Measurements from ENCODE around the gene OOSP3. TPM values are rescaled to one million over a fixed set of nuclear protein-coding genes. Genes with fewer than 3 reads are reported as not detected.
"Not testable (repeated sequence)": the region's sequence is repeated elsewhere in the genome, so short reads cannot be mapped to it uniquely, and the experiment has no call there.

Gene OOSP3
- total RNA-seq, 1 donor from 2014 or later, result not detected

- Histone ChIP-seq H3K4me3 (ENCODE audit: low read depth, low read length) (no peak overlapping the region), H3K27me3 (ENCODE audit: control insufficient read depth, insufficient read depth, low read length) (no peaks in the 10 kb centered on the region), H3K36me3 (ENCODE audit: control insufficient read depth, insufficient read depth, low read length) (no peaks in the 10 kb centered on the region)
- TF ChIP-seq CTCF (IDR thresholded peaks at IDR 0.05; ENCODE audit: insufficient read depth, low read length, severe bottlenecking), result no peak
- FAIRE-seq (no peak), DNase-seq (ENCODE audit: low read depth) (no peak)
Measured at GRCh38 chr11:59898046-59898445, 19.5 kb downstream of the OOSP3 start.

GRCh38 chr11:59898650-59899049 is 20.1 kb downstream of the OOSP3 start:
- no peaks in the 10 kb centered on the region for H3K27me3 ChIP-seq (ENCODE audit: control insufficient read depth, insufficient read depth, low read length)
- no peak for TF ChIP-seq CTCF (IDR thresholded peaks at IDR 0.05; ENCODE audit: insufficient read depth, low read length, severe bottlenecking)
- FAIRE-seq (peak; percentile 81), DNase-seq (ENCODE audit: low read depth) (no peak)
- no peak overlapping the region for H3K4me3 ChIP-seq (ENCODE audit: low read depth, low read length)
- H3K36me3 ChIP-seq (ENCODE audit: control insufficient read depth, insufficient read depth, low read length), result no peaks in the 10 kb centered on the region

- no peak overlapping the region for H3K4me3 ChIP-seq (ENCODE audit: low read depth, low read length)
- FAIRE-seq, result no peak
- H3K36me3 ChIP-seq (ENCODE audit: control insufficient read depth, insufficient read depth, low read length), result no peaks in the 10 kb centered on the region
- H3K27me3 ChIP-seq (ENCODE audit: control insufficient read depth, insufficient read depth, low read length), result no peaks in the 10 kb centered on the region
- TF ChIP-seq CTCF (IDR thresholded peaks at IDR 0.05; ENCODE audit: insufficient read depth, low read length, severe bottlenecking), result no peak
- no peak for DNase-seq (ENCODE audit: low read depth)
Measured at GRCh38 chr11:59899532-59899931, 20.9 kb downstream of the OOSP3 start.

GRCh38 chr11:59900366-59901126 is 22.0 kb downstream of the OOSP3 start:
- Histone ChIP-seq H3K36me3 (ENCODE audit: control insufficient read depth, insufficient read depth, low read length) (no peaks in the 10 kb centered on the region), H3K4me3 (ENCODE audit: low read depth, low read length) (no peak overlapping the region), H3K27me3 (ENCODE audit: control insufficient read depth, insufficient read depth, low read length) (no peaks in the 10 kb centered on the region)
- FAIRE-seq (no peak), DNase-seq (ENCODE audit: low read depth) (no peak)
- TF ChIP-seq CTCF (IDR thresholded peaks at IDR 0.05; ENCODE audit: insufficient read depth, low read length, severe bottlenecking), result no peak

GRCh38 chr11:59901306-59901705 is 22.7 kb downstream of the OOSP3 start:
- DNase-seq (ENCODE audit: low read depth) (peak; percentile 94), FAIRE-seq (no peak)
- Histone ChIP-seq H3K27me3 (ENCODE audit: control insufficient read depth, insufficient read depth, low read length) (no peaks in the 10 kb centered on the region), H3K36me3 (ENCODE audit: control insufficient read depth, insufficient read depth, low read length) (no peaks in the 10 kb centered on the region), H3K4me3 (ENCODE audit: low read depth, low read length) (no peak overlapping the region)
- no peak for TF ChIP-seq CTCF (IDR thresholded peaks at IDR 0.05; ENCODE audit: insufficient read depth, low read length, severe bottlenecking)

- H3K27me3 ChIP-seq (ENCODE audit: control insufficient read depth, insufficient read depth, low read length); DNase-seq (ENCODE audit: low read depth); FAIRE-seq; H3K36me3 ChIP-seq (ENCODE audit: control insufficient read depth, insufficient read depth, low read length); H3K4me3 ChIP-seq (ENCODE audit: low read depth, low read length): not testable (repeated sequence)
Measured at GRCh38 chr11:59903569-59903968, 25.0 kb downstream of the OOSP3 start.

Measured in bronchial epithelial cell (primary cell).